H1 (cell line): Measurements from ENCODE around the gene CDK5R2. TPM values are rescaled to one million over a fixed set of nuclear protein-coding genes. Genes with fewer than 3 reads are reported as not detected.

Experiments used
- ASH2L ChIP-seq: fragments of 200-600, 300-600 bp; sonication (generic); IDR thresholded peaks from one replicate; pipeline ENCODE4 v1.7.1; 2017; ENCODE audit warnings: low read length
- CBX5 ChIP-seq: fragments of 300-800, 300-1000 bp; sonication (generic); IDR thresholded peaks from 2 replicates; pipeline ENCODE4 v1.7.1; 2016; ENCODE audit warnings: antibody characterized with exemption, low read length, low read depth
- EZH2 ChIP-seq: fragments of 200-600 bp; sonication (generic); IDR thresholded peaks from 2 replicates; pipeline ENCODE4 v1.7.1; 2012; ENCODE audit warnings: low read depth, mild to moderate bottlenecking, moderate library complexity, low read length, inconsistent platforms; ENCODE audit not compliant: severe bottlenecking
- JUND ChIP-seq: IDR thresholded peaks from 2 replicates; pipeline ENCODE4 v1.6.1; 2011; ENCODE audit warnings: mild to moderate bottlenecking, improper control_type of control experiment, low read length
- MAX ChIP-seq: IDR thresholded peaks from 2 replicates; pipeline ENCODE4 v1.6.1; 2012; ENCODE audit warnings: inconsistent platforms
- POLR2A ChIP-seq, 2 experiments: IDR thresholded peaks; 1 replicate in 1 of 2; 2 replicates in 1 of 2; pipeline ENCODE4 v1.6.1; 2011; ENCODE audit warnings: low read depth in 2 of 2, low read length in 2 of 2, mild to moderate bottlenecking in 2 of 2; ENCODE audit errors: control extremely low read depth in 1 of 2
- RNF2 ChIP-seq: fragments of 200-900, 300-1000 bp; sonication (generic); IDR thresholded peaks from 2 replicates; pipeline ENCODE4 v1.7.1; 2016; ENCODE audit warnings: borderline replicate concordance, low read depth, mild to moderate bottlenecking, antibody characterized with exemption, low read length; ENCODE audit not compliant: poor library complexity, severe bottlenecking; ENCODE audit errors: missing control alignments
- SIRT6 ChIP-seq: IDR thresholded peaks from one replicate; pipeline ENCODE4 v1.7.1; 2012; ENCODE audit warnings: low read length, inconsistent platforms
- SRF ChIP-seq: IDR thresholded peaks from 2 replicates; pipeline ENCODE4 v1.6.1; 2011; ENCODE audit warnings: mild to moderate bottlenecking, low read depth, low read length, moderate library complexity
- polyA plus RNA-seq, 7 experiments: library from polyadenylated mRNA; depleted of rRNA in 3 of 7; stranded (reverse) in 5 of 7; unstranded in 2 of 7; fragments of >200 nt in 5 of 7; fragments of 200-250 nt in 2 of 7; gene quantifications; 1 replicate in 5 of 7; 2 replicates in 1 of 7; 4 replicates in 1 of 7; pipeline versions ENCODE4 v1.2.1 to v1.2.3, GENCODE V29; 2011 to 2013; ENCODE audit warnings: missing spikeins in 2 of 7, mixed read lengths in 2 of 7
- total RNA-seq: library from RNA; stranded (reverse); fragmentation: NEBNext Ultra II Directional; extraction: Animal tissue kit (Norgen Biotek cat#: 25700); gene quantifications from 2 replicates; pipeline ENCODE4 v1.2.1, GENCODE V29; 2021
- TF ChIP-seq, protein P1 (sequence below), 3 experiments: IDR thresholded peaks; 1 replicate in 2 of 3; 2 replicates in 1 of 3; pipeline versions ENCODE4 v1.5.1 to v1.6.1; 2011; ENCODE audit warnings: low read length in 3 of 3, mild to moderate bottlenecking in 3 of 3, inconsistent platforms in 2 of 3, low read depth in 1 of 3, moderate library complexity in 1 of 3; ENCODE audit not compliant: insufficient read depth in 1 of 3; ENCODE audit errors: control extremely low read depth in 1 of 3

CDK5R2 gene
- total and polyA plus RNA-seq, 2 of the 8 experiments (the other 6 are each of a cell fraction or from before 2014, with no cell fraction given), result 0.14 TPM; not detected in 1

- TF ChIP-seq, protein P1, sequence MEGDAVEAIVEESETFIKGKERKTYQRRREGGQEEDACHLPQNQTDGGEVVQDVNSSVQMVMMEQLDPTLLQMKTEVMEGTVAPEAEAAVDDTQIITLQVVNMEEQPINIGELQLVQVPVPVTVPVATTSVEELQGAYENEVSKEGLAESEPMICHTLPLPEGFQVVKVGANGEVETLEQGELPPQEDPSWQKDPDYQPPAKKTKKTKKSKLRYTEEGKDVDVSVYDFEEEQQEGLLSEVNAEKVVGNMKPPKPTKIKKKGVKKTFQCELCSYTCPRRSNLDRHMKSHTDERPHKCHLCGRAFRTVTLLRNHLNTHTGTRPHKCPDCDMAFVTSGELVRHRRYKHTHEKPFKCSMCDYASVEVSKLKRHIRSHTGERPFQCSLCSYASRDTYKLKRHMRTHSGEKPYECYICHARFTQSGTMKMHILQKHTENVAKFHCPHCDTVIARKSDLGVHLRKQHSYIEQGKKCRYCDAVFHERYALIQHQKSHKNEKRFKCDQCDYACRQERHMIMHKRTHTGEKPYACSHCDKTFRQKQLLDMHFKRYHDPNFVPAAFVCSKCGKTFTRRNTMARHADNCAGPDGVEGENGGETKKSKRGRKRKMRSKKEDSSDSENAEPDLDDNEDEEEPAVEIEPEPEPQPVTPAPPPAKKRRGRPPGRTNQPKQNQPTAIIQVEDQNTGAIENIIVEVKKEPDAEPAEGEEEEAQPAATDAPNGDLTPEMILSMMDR (IDR thresholded peaks at IDR 0.05; ENCODE audit: control extremely low read depth in 1 of 3, insufficient read depth in 1 of 3, low read depth in 1 of 3, low read length in 3 of 3), result no peak
- TF ChIP-seq ASH2L (no peak), SRF (no peak), POLR2A (IDR thresholded peaks at IDR 0.05; ENCODE audit: control extremely low read depth in 1 of 2, low read depth in 2 of 2, low read length in 2 of 2) (no peak), MAX (0 out of 2 replicates have a peak, but pooled peaks have one; percentile 22), CBX5 (no peak), JUND (no peak), SIRT6 (no peak), EZH2 (peak; percentile 91), RNF2 (peak; percentile 66)
These were observed 42.3 kb downstream of the CDK5R2 start (continued) for GRCh38 chr2:219001577-219002394.
